Measurements from ENCODE around the gene TENM4.

DNA sequence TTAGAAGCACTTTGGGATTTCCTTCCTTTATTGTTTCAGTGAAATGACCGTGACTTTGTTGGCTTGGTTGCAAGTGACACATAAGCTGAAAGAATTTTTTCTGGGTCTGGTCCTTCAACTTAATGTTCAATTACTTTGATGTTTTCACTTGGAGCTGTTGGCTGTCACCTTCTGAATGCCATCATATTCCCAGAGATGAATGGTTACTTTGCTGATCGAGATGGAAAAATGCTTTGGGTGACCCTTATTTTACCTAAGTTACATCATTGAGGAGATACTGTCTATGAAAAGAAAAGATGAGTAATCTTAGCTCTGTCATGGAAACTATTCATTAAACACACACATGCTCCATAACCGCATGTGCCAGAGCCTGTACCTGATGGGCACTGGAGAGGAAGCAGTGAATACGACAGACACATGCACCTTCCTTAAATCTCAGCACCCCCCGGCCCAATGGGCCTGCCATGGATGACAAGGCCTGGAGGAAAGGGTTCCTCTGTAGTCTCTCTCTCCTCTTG lies 76.9 kb downstream of the TENM4 start:
- no peak for TF ChIP-seq EZH2 (IDR thresholded peaks at IDR 0.05)
- no peak for TF ChIP-seq POLR2AphosphoS5 (IDR thresholded peaks at IDR 0.05; ENCODE audit: borderline replicate concordance, low read depth, low read length)
- no peak for TF ChIP-seq FOXP2 (optimal IDR thresholded peaks at IDR 0.05; ENCODE audit: control extremely low read depth, extremely low read length, insufficient read depth)
